Omental fat pad (tissue), 4 donors: ENCODE results near the gene MRPL2. TPM values are rescaled to one million over a fixed set of nuclear protein-coding genes. Genes with fewer than 3 reads are reported as not detected.
"Not testable (repeated sequence)": the region's sequence is repeated elsewhere in the genome, so short reads cannot be mapped to it uniquely, and the experiment has no call there.

Experiments
- ATAC-seq: fragments of 150-250 bp; one replicate; pipeline ENCODE4 v1.9.1; 2016; ENCODE audit warnings: mild to moderate bottlenecking, moderate library complexity; ENCODE audit not compliant: low FRiP score
- DNase-seq: peaks from one replicate; pipeline ENCODE4 v3.0.0-alpha.2; 2019; ENCODE audit warnings: low spot score
- CTCF ChIP-seq, 3 donors: fragments of 450-650 bp; IDR thresholded peaks; one replicate each; pipeline ENCODE4 v1.5.1; 2016 to 2017; ENCODE audit warnings: antibody characterized with exemption in 3 of 3, mild to moderate bottlenecking in 3 of 3, moderate library complexity in 2 of 3
- total RNA-seq, 4 donors: library from RNA; depleted of rRNA; stranded (reverse); fragments of >200 nt; gene quantifications; one replicate each; pipeline ENCODE4 v1.1.0, GENCODE V29; 2016

MRPL2 gene
- total RNA-seq, 4 donors from 2014 or later, result 10.7 to 32.2 (median 19.3) TPM

- TF ChIP-seq CTCF (IDR thresholded peaks at IDR 0.05), result no peak
- ATAC-seq, result no peak
- no peak for DNase-seq
Measured at GRCh38 chr6:43082806-43083655, 23.8 kb upstream of the MRPL2 start.

- not testable (repeated sequence) for DNase-seq, ATAC-seq
Measured at GRCh38 chr6:43081922-43082321, 22.7 kb upstream of the MRPL2 start.

GRCh38 chr6:43081043-43081442 is 21.8 kb upstream of the MRPL2 start:
- no peak for ATAC-seq
- DNase-seq, result no peak

GRCh38 chr6:43078691-43079090 is 19.5 kb upstream of the MRPL2 start:
- DNase-seq (no peak), ATAC-seq (no peak)
- TF ChIP-seq CTCF (IDR thresholded peaks at IDR 0.05), result no peak

More at GRCh38 chr6:43081043-43081442, 21.8 kb upstream of the MRPL2 start:
- no peak for TF ChIP-seq CTCF (IDR thresholded peaks at IDR 0.05)

- no peak for ATAC-seq
- no peak for DNase-seq
- no peak for TF ChIP-seq CTCF (IDR thresholded peaks at IDR 0.05)
Measured at GRCh38 chr6:43077981-43078511, 18.8 kb upstream of the MRPL2 start.

GRCh38 chr6:43077333-43077809 is 18.1 kb upstream of the MRPL2 start:
- ATAC-seq (no peak), DNase-seq (no peak)
- no peak for TF ChIP-seq CTCF (IDR thresholded peaks at IDR 0.05)

- no peak for TF ChIP-seq CTCF (IDR thresholded peaks at IDR 0.05)
Measured at GRCh38 chr6:43076464-43077332, 17.5 kb upstream of the MRPL2 start.

More at GRCh38 chr6:43076464-43077332, 17.5 kb upstream of the MRPL2 start:
- DNase-seq (no peak), ATAC-seq (peak; percentile 22)
